H1 (cell line): ENCODE results near the gene DNAAF8. TPM values are rescaled to one million over a fixed set of nuclear protein-coding genes. Genes with fewer than 3 reads are reported as not detected.
A peak's percentile ranks its signal among the peaks of the same experiment; 100 is the strongest.

Experiments used
- CTCF ChIA-PET: fragments of 300-600 bp; sonication (Branson Sonifier 250); formaldehyde crosslinking; loops from one replicate; lab custom pipeline; 2021; ENCODE audit not compliant: partially characterized antibody; lab: Charles Lee
- POLR2A ChIA-PET: fragments of 300-600 bp; sonication (Branson Sonifier 250); formaldehyde crosslinking; loops from one replicate; lab custom pipeline; 2021; ENCODE audit warnings: inconsistent platforms; ENCODE audit not compliant: partially characterized antibody; lab: Charles Lee
- DNase-seq, 2 experiments: peaks; one replicate each; pipeline versions ENCODE4 v3.0.0 to v3.0.0-alpha.2; 2010 to 2022; ENCODE audit warnings: low spot score in 2 of 2, low read depth in 1 of 2, mixed read lengths in 1 of 2
- FAIRE-seq: peaks from 2 replicates; lab custom pipeline; 2011; peaks lifted over from hg19 to GRCh38; lab: Jason Lieb, UNC
- H2AFZ ChIP-seq: 2 replicates; pipeline ENCODE4 v1.8.1; 2012; ENCODE audit warnings: low read length, inconsistent platforms
- H2AK5ac ChIP-seq: 2 replicates; pipeline ENCODE4 v1.6.1; 2013; ENCODE audit warnings: low read depth, low read length
- H2BK120ac ChIP-seq: replicated peaks from 2 replicates; pipeline ENCODE3; 2013; ENCODE audit warnings: low read depth, low read length, inconsistent platforms
- H2BK12ac ChIP-seq: 2 replicates; pipeline ENCODE4 v1.6.1; 2013; ENCODE audit warnings: low read depth, low read length
- H2BK15ac ChIP-seq: 2 replicates; pipeline ENCODE4 v1.6.1; 2013; ENCODE audit warnings: low read length
- H2BK20ac ChIP-seq: 2 replicates; pipeline ENCODE4 v1.6.1; 2013; ENCODE audit warnings: low read length
- H2BK5ac ChIP-seq: 2 replicates; pipeline ENCODE4 v1.6.1; 2013; ENCODE audit warnings: low read depth, low read length
- H3K14ac ChIP-seq: 2 replicates; pipeline ENCODE4 v1.6.1; 2013; ENCODE audit warnings: inconsistent platforms; ENCODE audit not compliant: insufficient read length
- H3K18ac ChIP-seq: 2 replicates; pipeline ENCODE4 v1.6.1; 2013; ENCODE audit warnings: low read length; ENCODE audit errors: extremely low read depth
- H3K23ac ChIP-seq: 2 replicates; pipeline ENCODE4 v1.6.1; 2013; ENCODE audit warnings: inconsistent platforms; ENCODE audit not compliant: insufficient read length
- H3K23me2 ChIP-seq: 2 replicates; pipeline ENCODE4 v1.6.1; 2013; ENCODE audit warnings: low read depth, low read length
- H3K27ac ChIP-seq: 2 replicates; pipeline ENCODE4 v1.6.1; 2011; ENCODE audit warnings: low read depth, low read length, inconsistent platforms
- H3K27me3 ChIP-seq, 4 experiments: replicated peaks in 1 of 4; 1 replicate in 1 of 4; 2 replicates in 3 of 4; pipeline versions ENCODE4 v1.6.1 to v1.8.1; 2011 to 2013; ENCODE audit warnings: low read length in 3 of 4, mild to moderate bottlenecking in 3 of 4, inconsistent platforms in 2 of 4, mixed read lengths in 2 of 4, moderate library complexity in 1 of 4; ENCODE audit not compliant: control insufficient read depth in 3 of 4, insufficient read depth in 3 of 4; ENCODE audit errors: extremely low read depth in 1 of 4
- H3K36me3 ChIP-seq, 4 experiments: 2 replicates each; pipeline versions ENCODE4 v1.6.1 to v1.8.1; 2011 to 2013; ENCODE audit warnings: mild to moderate bottlenecking in 4 of 4, low read length in 3 of 4, moderate library complexity in 2 of 4, control low read depth in 1 of 4, inconsistent platforms in 1 of 4; ENCODE audit not compliant: insufficient read depth in 4 of 4, control insufficient read depth in 2 of 4
- H3K4ac ChIP-seq: replicated peaks from 2 replicates; pipeline ENCODE3; 2013; ENCODE audit warnings: low read length, low read depth, mixed read lengths, inconsistent platforms; ENCODE audit not compliant: insufficient read length
- H3K4me1 ChIP-seq, 4 experiments: replicated peaks in 1 of 4; 1 replicate in 1 of 4; 2 replicates in 3 of 4; pipeline versions ENCODE4 v1.6.1 to v1.8.1; 2011 to 2013; ENCODE audit warnings: low read length in 3 of 4, inconsistent platforms in 2 of 4, mixed read lengths in 1 of 4; ENCODE audit not compliant: insufficient read depth in 4 of 4, control insufficient read depth in 3 of 4
- H3K4me2 ChIP-seq, 2 experiments: 2 replicates each; pipeline versions ENCODE4 v1.6.1 to v1.8.1; 2011 to 2013; ENCODE audit warnings: low read depth in 2 of 2, low read length in 2 of 2, control low read depth in 1 of 2, inconsistent platforms in 1 of 2, mild to moderate bottlenecking in 1 of 2; ENCODE audit not compliant: insufficient read depth in 1 of 2
- H3K4me3 ChIP-seq, 4 experiments: fragments of 200-600, 300-600 bp in 1 of 4; sonication (generic), shearing (Covaris generic), sonication (Bioruptor Twin) in 1 of 4; 2 replicates each; pipeline versions ENCODE4 v1.5.1 to v1.8.1; 2011 to 2016; ENCODE audit warnings: low read length in 4 of 4, low read depth in 3 of 4, control low read depth in 2 of 4, inconsistent platforms in 2 of 4, mild to moderate bottlenecking in 2 of 4, mixed read lengths in 1 of 4, moderate library complexity in 1 of 4; ENCODE audit not compliant: insufficient read depth in 2 of 4; ENCODE audit errors: extremely low read depth in 1 of 4
- H3K56ac ChIP-seq: replicated peaks from 2 replicates; pipeline ENCODE3; 2013; ENCODE audit warnings: low read depth, mild to moderate bottlenecking, mixed read lengths, low read length, inconsistent platforms; ENCODE audit not compliant: insufficient read length
- H3K79me1 ChIP-seq: 2 replicates; pipeline ENCODE4 v1.6.1; 2013; ENCODE audit warnings: low read depth, low read length, control low read depth
- H3K79me2 ChIP-seq, 2 experiments: 2 replicates each; pipeline versions ENCODE4 v1.6.1 to v1.8.1; 2012 to 2013; ENCODE audit warnings: low read length in 2 of 2, mild to moderate bottlenecking in 2 of 2, inconsistent platforms in 1 of 2; ENCODE audit not compliant: insufficient read depth in 2 of 2, control insufficient read depth in 1 of 2
- H3K9ac ChIP-seq, 4 experiments: replicated peaks in 1 of 4; 1 replicate in 1 of 4; 2 replicates in 3 of 4; pipeline versions ENCODE4 v1.6.1 to v1.8.1; 2011 to 2013; ENCODE audit warnings: low read depth in 3 of 4, low read length in 3 of 4, control low read depth in 2 of 4, mild to moderate bottlenecking in 2 of 4, moderate library complexity in 2 of 4, inconsistent platforms in 1 of 4; ENCODE audit errors: extremely low read depth in 1 of 4
- H3K9me3 ChIP-seq, 2 experiments: 2 replicates each; pipeline versions ENCODE4 v1.6.1 to v1.8.1; 2012 to 2013; ENCODE audit warnings: mild to moderate bottlenecking in 2 of 2, moderate library complexity in 2 of 2, control low read depth in 1 of 2, inconsistent platforms in 1 of 2, low read depth in 1 of 2, low read length in 1 of 2, mixed read lengths in 1 of 2; ENCODE audit not compliant: insufficient read depth in 2 of 2
- H4K20me1 ChIP-seq, 2 experiments: replicated peaks in 1 of 2; 2 replicates each; pipeline versions ENCODE3 to v1.8.1; 2011 to 2013; ENCODE audit warnings: inconsistent platforms in 2 of 2, low read length in 2 of 2, mild to moderate bottlenecking in 1 of 2; ENCODE audit not compliant: insufficient read depth in 2 of 2, control insufficient read depth in 1 of 2
- H4K5ac ChIP-seq: 2 replicates; pipeline ENCODE4 v1.6.1; 2013; ENCODE audit warnings: low read length, low read depth, mixed read lengths, inconsistent platforms; ENCODE audit not compliant: insufficient read length
- H4K8ac ChIP-seq: 2 replicates; pipeline ENCODE4 v1.8.0; 2013; ENCODE audit warnings: mild to moderate bottlenecking, moderate library complexity, low read length, inconsistent platforms; ENCODE audit not compliant: insufficient read depth; ENCODE audit errors: extremely low read depth
- H4K91ac ChIP-seq: replicated peaks from 2 replicates; pipeline ENCODE3; 2013; ENCODE audit warnings: low read length, mixed read lengths, inconsistent platforms; ENCODE audit not compliant: insufficient read length
- ASH2L ChIP-seq: fragments of 200-600, 300-600 bp; sonication (generic); IDR thresholded peaks from one replicate; pipeline ENCODE4 v1.7.1; 2017; ENCODE audit warnings: low read length
- WGBS, 2 experiments: shearing (Covaris generic) in 1 of 2; methylation state at CpG; one replicate each; pipeline versions ENCODE4 v1.1.6 to v1.1.7; 2013 to 2015; ENCODE audit warnings: low lambda C conversion rate in 2 of 2, mixed read lengths in 2 of 2, inconsistent platforms in 1 of 2, low coverage in 1 of 2, missing lambda C conversion rate in 1 of 2; ENCODE audit not compliant: insufficient replicate concordance in 2 of 2, insufficient coverage in 1 of 2, insufficient read length in 1 of 2; ENCODE audit errors: extremely low coverage in 1 of 2, missing lambda C conversion rate in 1 of 2; 5-methylcytosine and 5-hydroxymethylcytosine counted together
- polyA plus RNA-seq, 7 experiments: library from polyadenylated mRNA; depleted of rRNA in 3 of 7; stranded (reverse) in 5 of 7; unstranded in 2 of 7; fragments of >200 nt in 5 of 7; fragments of 200-250 nt in 2 of 7; gene quantifications; 1 replicate in 5 of 7; 2 replicates in 1 of 7; 4 replicates in 1 of 7; pipeline versions ENCODE4 v1.2.1 to v1.2.3, GENCODE V29; 2011 to 2013; ENCODE audit warnings: missing spikeins in 2 of 7, mixed read lengths in 2 of 7
- total RNA-seq: library from RNA; stranded (reverse); fragmentation: NEBNext Ultra II Directional; extraction: Animal tissue kit (Norgen Biotek cat#: 25700); gene quantifications from 2 replicates; pipeline ENCODE4 v1.2.1, GENCODE V29; 2021

DNAAF8 gene
- total and polyA plus RNA-seq, 2 of the 8 experiments (the other 6 are each of a cell fraction or from before 2014, with no cell fraction given), result 0.39 TPM; not detected in 1

DNA sequence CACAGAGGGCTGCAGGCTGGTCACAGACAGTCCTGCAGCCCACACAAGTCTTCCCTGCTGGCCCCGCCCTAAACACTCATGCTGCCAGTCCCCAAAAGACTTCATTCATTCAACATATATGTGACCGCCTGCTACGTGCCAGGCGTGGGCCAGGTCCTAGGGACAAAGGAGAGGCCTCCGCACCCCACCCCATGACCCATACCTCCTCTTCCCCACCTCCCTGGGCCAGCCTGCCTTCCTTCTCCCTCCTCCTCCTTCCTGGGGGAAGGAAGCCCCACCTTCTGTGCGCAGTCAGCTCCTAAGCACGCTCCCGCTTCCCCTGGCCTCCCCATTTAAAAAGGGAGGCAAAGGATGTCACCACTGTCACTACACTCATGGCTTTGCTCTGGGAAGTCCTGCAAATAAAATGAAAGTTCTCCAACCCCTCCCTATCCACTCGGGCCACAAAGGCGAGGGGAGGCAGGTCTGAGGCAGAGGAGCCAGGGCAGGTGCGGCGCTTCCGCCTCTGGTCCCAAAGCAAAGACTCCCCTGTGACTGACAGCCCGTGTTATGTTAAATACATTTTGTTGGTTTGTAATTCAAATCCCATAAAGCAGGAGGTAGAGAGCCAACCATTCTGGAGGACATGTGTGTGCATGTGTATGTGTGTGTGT is 9.0 kb downstream of the DNAAF8 start:
- 67% methylated on average over 14 of the region's 14 CpGs; no CpG with 5 or more reads in 1 of the 2 experiments for WGBS, 2 experiments
- no peak for DNase-seq
- TF ChIP-seq ASH2L, result no peak

More for the DNA sequence above, 9.0 kb downstream of the DNAAF8 start:
- Histone ChIP-seq H3K4me3 (no peak overlapping the region), H3K23me2 (no peaks in the 10 kb centered on the region), H3K79me2 (no peaks in the 10 kb centered on the region), H3K36me3 (no peaks in the 10 kb centered on the region), H3K27me3 (no peaks in the 10 kb centered on the region), H2AK5ac (no peak overlapping the region), H3K4me2 (peak overlapping the region in 1 of 2 experiments; percentile 37; a peak in 2 of 4 replicates), H3K56ac (no peak overlapping the region), H2BK120ac (no peak overlapping the region), H3K14ac (no peak overlapping the region), H2BK20ac (no peak overlapping the region), H3K9me3 (no peaks in the 10 kb centered on the region), H3K4ac (peak overlapping the region; percentile 21), H4K5ac (no peak overlapping the region), H2BK12ac (peak overlapping the region; percentile 40; the same call in 1 of the 2 replicates), H3K9ac (no peak overlapping the region), H2AFZ (no peak overlapping the region), H3K23ac (no peak overlapping the region), H4K8ac (no peak overlapping the region; the same call in 1 of the 2 replicates), H2BK5ac (peak overlapping the region; percentile 44; the same call in 1 of the 2 replicates), H3K79me1 (no peaks in the 10 kb centered on the region), H3K18ac (no peak overlapping the region; the same call in 1 of the 2 replicates), H4K20me1 (no peaks in the 10 kb centered on the region), H4K91ac (no peak overlapping the region), H3K4me1 (peaks cover 4 to 9% (median 6%) of the 10 kb centered on the region in 4 experiments), H3K27ac (no peak overlapping the region), H2BK15ac (peak overlapping the region; percentile 88)
- FAIRE-seq, result no peak
- CTCF ChIA-PET, result interaction anchor here (1.1 to 1.8 kb wide), 2 partner anchors 17 to 60 kb away, joined by 3 read pairs; no protein-coding TSS in a partner anchor
- POLR2A ChIA-PET, result interaction anchor here (0.7 to 3.1 kb wide), 2 partner anchors 9 to 150 kb away, joined by 3 to 12 read pairs; partner anchors contain the start of genes ANKS3 and DNAAF8
